ENCODE data around the gene PRELP. TPM values are rescaled to one million over a fixed set of nuclear protein-coding genes. Genes with fewer than 3 reads are reported as not detected.

PRELP gene
- total and polyA plus RNA-seq, 4 donors: 0.09 to 5.8 (median 3.6) TPM

DNA sequence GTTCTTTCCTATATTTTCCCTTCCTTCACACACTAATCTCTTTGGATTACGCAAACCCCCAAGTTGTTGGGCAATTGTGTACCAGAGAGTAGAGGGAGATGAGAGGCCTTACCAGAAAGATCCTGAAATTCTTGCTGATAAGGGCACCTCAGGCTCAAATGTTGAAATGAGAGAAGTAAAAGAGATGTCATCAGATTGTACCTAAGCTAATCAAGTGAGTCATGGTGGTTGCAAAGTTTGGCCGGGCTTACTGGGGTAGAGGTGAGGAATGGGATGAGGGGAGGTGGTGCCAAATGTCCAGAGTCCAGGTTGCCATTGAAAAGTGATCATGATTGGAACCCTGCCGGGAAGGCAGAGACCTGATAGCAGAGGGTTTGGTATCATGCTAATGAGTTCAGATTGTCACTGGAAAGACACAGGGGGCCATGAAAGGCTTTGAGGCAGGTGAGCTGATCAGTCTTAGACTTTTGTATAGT, 61.4 kb downstream of the PRELP start:
- DNase-seq (ENCODE audit: low spot score): peak; percentile 38
- Histone ChIP-seq H3K27me3 (ENCODE audit: control insufficient read depth in 4 of 4, insufficient read depth in 4 of 4, low read length in 3 of 4) (no peaks in the 10 kb centered on the region), H3K36me3 (ENCODE audit: control insufficient read depth in 4 of 4, insufficient read depth in 3 of 4, low read depth in 1 of 4, low read length in 3 of 4) (no peaks in the 10 kb centered on the region), H3K9ac (ENCODE audit: low read depth in 1 of 2, low read length in 2 of 2) (peak overlapping the region in 1 of 2 donors; percentile 87), H3K9me3 (ENCODE audit: control insufficient read depth in 4 of 4, low read length in 3 of 4) (no peaks in the 10 kb centered on the region), H3K4me3 (ENCODE audit: low read depth in 1 of 3, low read length in 3 of 3) (no peak overlapping the region), H3K4me1 (ENCODE audit: control insufficient read depth in 4 of 4, insufficient read depth in 4 of 4, low read length in 3 of 4) (peaks cover 9 to 20% (median 12%) of the 10 kb centered on the region in 4 donors), H3K27ac (ENCODE audit: low read depth in 1 of 2, low read length in 2 of 2) (peak overlapping the region; percentile 92 to 97)
- WGBS: 34% methylated on average over 3 of the region's 3 CpGs
- TF ChIP-seq RAD21 (IDR thresholded peaks at IDR 0.05): peak; percentile 61 to 67
- TF ChIP-seq, protein P1, sequence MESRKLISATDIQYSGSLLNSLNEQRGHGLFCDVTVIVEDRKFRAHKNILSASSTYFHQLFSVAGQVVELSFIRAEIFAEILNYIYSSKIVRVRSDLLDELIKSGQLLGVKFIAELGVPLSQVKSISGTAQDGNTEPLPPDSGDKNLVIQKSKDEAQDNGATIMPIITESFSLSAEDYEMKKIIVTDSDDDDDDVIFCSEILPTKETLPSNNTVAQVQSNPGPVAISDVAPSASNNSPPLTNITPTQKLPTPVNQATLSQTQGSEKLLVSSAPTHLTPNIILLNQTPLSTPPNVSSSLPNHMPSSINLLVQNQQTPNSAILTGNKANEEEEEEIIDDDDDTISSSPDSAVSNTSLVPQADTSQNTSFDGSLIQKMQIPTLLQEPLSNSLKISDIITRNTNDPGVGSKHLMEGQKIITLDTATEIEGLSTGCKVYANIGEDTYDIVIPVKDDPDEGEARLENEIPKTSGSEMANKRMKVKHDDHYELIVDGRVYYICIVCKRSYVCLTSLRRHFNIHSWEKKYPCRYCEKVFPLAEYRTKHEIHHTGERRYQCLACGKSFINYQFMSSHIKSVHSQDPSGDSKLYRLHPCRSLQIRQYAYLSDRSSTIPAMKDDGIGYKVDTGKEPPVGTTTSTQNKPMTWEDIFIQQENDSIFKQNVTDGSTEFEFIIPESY (IDR thresholded peaks at IDR 0.05): peak; percentile 91
- TF ChIP-seq SP1 (IDR thresholded peaks at IDR 0.05): peak; percentile 100
- TF ChIP-seq YY1 (IDR thresholded peaks at IDR 0.05): peak; percentile 93
- peak in 1 of 2 donors; percentile 89 for TF ChIP-seq EGR1 (IDR thresholded peaks at IDR 0.05; ENCODE audit: low read depth in 2 of 2)
- TF ChIP-seq CTCF (IDR thresholded peaks at IDR 0.05; ENCODE audit: low read depth, low read length, missing input control): no peak
- peak; percentile 78 for TF ChIP-seq FOXA1 (IDR thresholded peaks at IDR 0.05)
- TF ChIP-seq TAF1 (conservative IDR thresholded peaks at IDR 0.05): peak; percentile 69
- TF ChIP-seq FOXA2 (IDR thresholded peaks at IDR 0.05): peak; percentile 66
- TF ChIP-seq NR2F2 (IDR thresholded peaks at IDR 0.05): peak; percentile 38
- TF ChIP-seq, protein P2, sequence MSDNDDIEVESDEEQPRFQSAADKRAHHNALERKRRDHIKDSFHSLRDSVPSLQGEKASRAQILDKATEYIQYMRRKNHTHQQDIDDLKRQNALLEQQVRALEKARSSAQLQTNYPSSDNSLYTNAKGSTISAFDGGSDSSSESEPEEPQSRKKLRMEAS (IDR thresholded peaks at IDR 0.05): peak; percentile 83
- TF ChIP-seq JUND (IDR thresholded peaks at IDR 0.05): peak; percentile 99
- peak; percentile 98 to 99 for TF ChIP-seq RXRA (IDR thresholded peaks at IDR 0.05)
- TF ChIP-seq HNF4A (conservative IDR thresholded peaks at IDR 0.05): peak; percentile 95 to 97
- TF ChIP-seq, protein P3, sequence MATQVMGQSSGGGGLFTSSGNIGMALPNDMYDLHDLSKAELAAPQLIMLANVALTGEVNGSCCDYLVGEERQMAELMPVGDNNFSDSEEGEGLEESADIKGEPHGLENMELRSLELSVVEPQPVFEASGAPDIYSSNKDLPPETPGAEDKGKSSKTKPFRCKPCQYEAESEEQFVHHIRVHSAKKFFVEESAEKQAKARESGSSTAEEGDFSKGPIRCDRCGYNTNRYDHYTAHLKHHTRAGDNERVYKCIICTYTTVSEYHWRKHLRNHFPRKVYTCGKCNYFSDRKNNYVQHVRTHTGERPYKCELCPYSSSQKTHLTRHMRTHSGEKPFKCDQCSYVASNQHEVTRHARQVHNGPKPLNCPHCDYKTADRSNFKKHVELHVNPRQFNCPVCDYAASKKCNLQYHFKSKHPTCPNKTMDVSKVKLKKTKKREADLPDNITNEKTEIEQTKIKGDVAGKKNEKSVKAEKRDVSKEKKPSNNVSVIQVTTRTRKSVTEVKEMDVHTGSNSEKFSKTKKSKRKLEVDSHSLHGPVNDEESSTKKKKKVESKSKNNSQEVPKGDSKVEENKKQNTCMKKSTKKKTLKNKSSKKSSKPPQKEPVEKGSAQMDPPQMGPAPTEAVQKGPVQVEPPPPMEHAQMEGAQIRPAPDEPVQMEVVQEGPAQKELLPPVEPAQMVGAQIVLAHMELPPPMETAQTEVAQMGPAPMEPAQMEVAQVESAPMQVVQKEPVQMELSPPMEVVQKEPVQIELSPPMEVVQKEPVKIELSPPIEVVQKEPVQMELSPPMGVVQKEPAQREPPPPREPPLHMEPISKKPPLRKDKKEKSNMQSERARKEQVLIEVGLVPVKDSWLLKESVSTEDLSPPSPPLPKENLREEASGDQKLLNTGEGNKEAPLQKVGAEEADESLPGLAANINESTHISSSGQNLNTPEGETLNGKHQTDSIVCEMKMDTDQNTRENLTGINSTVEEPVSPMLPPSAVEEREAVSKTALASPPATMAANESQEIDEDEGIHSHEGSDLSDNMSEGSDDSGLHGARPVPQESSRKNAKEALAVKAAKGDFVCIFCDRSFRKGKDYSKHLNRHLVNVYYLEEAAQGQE (IDR thresholded peaks at IDR 0.05): peak; percentile 89
- TF ChIP-seq HNF4G (IDR thresholded peaks at IDR 0.05): peak; percentile 89
- TF ChIP-seq ATF3 (IDR thresholded peaks at IDR 0.05): peak; percentile 99
- TF ChIP-seq GABPA (IDR thresholded peaks at IDR 0.05 in 1 of 2, conservative IDR thresholded peaks at IDR 0.05 in 1 of 2): peak in 1 of 2 donors; percentile 50

Data from liver (tissue), 9 donors.